ENCODE data around the gene TBC1D1. TPM values are rescaled to one million over a fixed set of nuclear protein-coding genes. Genes with fewer than 3 reads are reported as not detected.

The TBC1D1 gene
- total RNA-seq, 4 donors from 2014 or later, result 206 to 258 (median 221) TPM

GRCh38 chr4:37953620-37954293, 62.9 kb downstream of the TBC1D1 start:
- intact Hi-C loops (cut with DNase I), result no loop called here
- Histone ChIP-seq H3K9me3 (no peaks in the 10 kb centered on the region), H3K36me3 (peaks cover 0 to 8% (median 2%) of the 10 kb centered on the region in 4 donors), H3K27ac (replicated peaks in 1 of 4) (no peak overlapping the region), H3K4me1 (peaks cover 0 to 20% (median 9%) of the 10 kb centered on the region in 4 donors), H3K27me3 (no peaks in the 10 kb centered on the region), H3K4me3 (no peak overlapping the region)
- DNase-seq (ENCODE audit: extremely low spot score), result no peak
- TF ChIP-seq, protein P1, sequence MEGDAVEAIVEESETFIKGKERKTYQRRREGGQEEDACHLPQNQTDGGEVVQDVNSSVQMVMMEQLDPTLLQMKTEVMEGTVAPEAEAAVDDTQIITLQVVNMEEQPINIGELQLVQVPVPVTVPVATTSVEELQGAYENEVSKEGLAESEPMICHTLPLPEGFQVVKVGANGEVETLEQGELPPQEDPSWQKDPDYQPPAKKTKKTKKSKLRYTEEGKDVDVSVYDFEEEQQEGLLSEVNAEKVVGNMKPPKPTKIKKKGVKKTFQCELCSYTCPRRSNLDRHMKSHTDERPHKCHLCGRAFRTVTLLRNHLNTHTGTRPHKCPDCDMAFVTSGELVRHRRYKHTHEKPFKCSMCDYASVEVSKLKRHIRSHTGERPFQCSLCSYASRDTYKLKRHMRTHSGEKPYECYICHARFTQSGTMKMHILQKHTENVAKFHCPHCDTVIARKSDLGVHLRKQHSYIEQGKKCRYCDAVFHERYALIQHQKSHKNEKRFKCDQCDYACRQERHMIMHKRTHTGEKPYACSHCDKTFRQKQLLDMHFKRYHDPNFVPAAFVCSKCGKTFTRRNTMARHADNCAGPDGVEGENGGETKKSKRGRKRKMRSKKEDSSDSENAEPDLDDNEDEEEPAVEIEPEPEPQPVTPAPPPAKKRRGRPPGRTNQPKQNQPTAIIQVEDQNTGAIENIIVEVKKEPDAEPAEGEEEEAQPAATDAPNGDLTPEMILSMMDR (IDR thresholded peaks at IDR 0.05), result no peak
- TF ChIP-seq POLR2AphosphoS5 (IDR thresholded peaks at IDR 0.05) (no peak), EP300 (IDR thresholded peaks at IDR 0.05) (no peak), POLR2A (IDR thresholded peaks at IDR 0.05; ENCODE audit: low read depth) (no peak)
- 62% methylated on average over 7 of the region's 7 CpGs for WGBS

- DNase-seq (ENCODE audit: extremely low spot score), result no peak
- Histone ChIP-seq H3K9me3 (no peaks in the 10 kb centered on the region), H3K27ac (replicated peaks in 1 of 4) (no peak overlapping the region), H3K4me1 (peaks cover 0 to 20% (median 9%) of the 10 kb centered on the region in 4 donors), H3K27me3 (no peaks in the 10 kb centered on the region), H3K36me3 (peaks cover 0 to 7% (median 2%) of the 10 kb centered on the region in 4 donors), H3K4me3 (no peak overlapping the region)
- WGBS, result 70% methylated on average over 4 of the region's 4 CpGs
- intact Hi-C loops (cut with DNase I), result no loop called here
- no peak for TF ChIP-seq POLR2AphosphoS5 (IDR thresholded peaks at IDR 0.05)
- TF ChIP-seq POLR2A (IDR thresholded peaks at IDR 0.05; ENCODE audit: low read depth), result no peak
- TF ChIP-seq EP300 (IDR thresholded peaks at IDR 0.05), result no peak
- TF ChIP-seq, protein P1 (IDR thresholded peaks at IDR 0.05), result no peak
These were observed 66.1 kb downstream of the TBC1D1 start for GRCh38 chr4:37956941-37957340.

GRCh38 chr4:37958932-37959331, 68.0 kb downstream of the TBC1D1 start:
- intact Hi-C loops (cut with DNase I), result no loop called here
- no peak overlapping the region for H3K27ac ChIP-seq (replicated peaks in 1 of 4)
- WGBS, result 79% methylated on average over 6 of the region's 6 CpGs
- no peaks in the 10 kb centered on the region for H3K27me3 ChIP-seq
- DNase-seq (ENCODE audit: extremely low spot score), result no peak
- H3K4me3 ChIP-seq, result no peak overlapping the region
- H3K4me1 ChIP-seq, result peaks cover 0 to 13% (median 7%) of the 10 kb centered on the region in 4 donors
- H3K36me3 ChIP-seq, result no peaks in the 10 kb centered on the region
- TF ChIP-seq POLR2AphosphoS5 (IDR thresholded peaks at IDR 0.05) (no peak), POLR2A (IDR thresholded peaks at IDR 0.05; ENCODE audit: low read depth) (no peak), EP300 (IDR thresholded peaks at IDR 0.05) (no peak)
- TF ChIP-seq, protein P1 (IDR thresholded peaks at IDR 0.05), result no peak
- no peaks in the 10 kb centered on the region for H3K9me3 ChIP-seq

DNA sequence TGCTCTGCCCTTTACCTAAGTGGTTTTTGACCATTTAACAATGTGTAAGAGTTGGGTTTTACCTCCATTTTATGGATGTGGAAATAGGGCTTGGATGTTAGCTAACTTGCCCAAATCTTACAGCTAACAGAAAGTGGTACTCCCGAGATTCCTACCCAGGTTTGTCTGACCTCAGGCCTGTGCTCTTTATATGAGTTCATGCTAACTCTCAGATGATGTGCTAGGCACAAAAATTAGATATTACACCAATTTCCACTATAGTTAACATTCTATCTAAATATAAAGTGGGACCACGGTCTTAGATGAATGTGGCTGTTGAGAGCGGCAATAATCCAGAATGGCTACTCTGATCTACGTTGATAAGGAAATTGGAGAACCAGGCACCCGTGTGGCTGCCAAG, 69.2 kb downstream of the TBC1D1 start, which contains the start of gene PTTG2:
PTTG2 (plus strand) TSS at position 301 of the 400 bp plus-strand sequence; CDS start at position 338, 37 bp downstream.
- intact Hi-C loops (cut with DNase I), result loop anchor here (5.0 kb wide), 1 partner anchor 33 kb away; no protein-coding TSS in a partner anchor
- no peak for DNase-seq (ENCODE audit: extremely low spot score)
- TF ChIP-seq POLR2A (IDR thresholded peaks at IDR 0.05; ENCODE audit: low read depth) (no peak), EP300 (IDR thresholded peaks at IDR 0.05) (no peak), POLR2AphosphoS5 (IDR thresholded peaks at IDR 0.05) (no peak)
- TF ChIP-seq, protein P1 (IDR thresholded peaks at IDR 0.05), result no peak
- Histone ChIP-seq H3K36me3 (no peaks in the 10 kb centered on the region), H3K9me3 (no peaks in the 10 kb centered on the region), H3K27ac (replicated peaks in 1 of 4) (no peak within 1 kb of the TSS), H3K4me3 (no peak within 1 kb of the TSS), H3K27me3 (no peaks in the 10 kb centered on the region), H3K4me1 (peaks cover 0 to 18% (median 7%) of the 10 kb centered on the region in 4 donors)
- 96% methylated on average over 5 of the region's 5 CpGs for WGBS

Measured in esophagus muscularis mucosa (tissue), 4 donors.